SK-N-SH (cell line): ENCODE data around the gene CCND1.

Experiments
- IRF3 ChIP-seq: fragments of 150-350 bp; IDR thresholded peaks from 2 replicates; pipeline ENCODE4 v1.6.1; 2016; ENCODE audit warnings: mild to moderate bottlenecking, low read depth, low read length
- MAX ChIP-seq: IDR thresholded peaks from 2 replicates; pipeline ENCODE4 v1.4.0; 2012; ENCODE audit warnings: low read depth
- NFIC ChIP-seq: IDR thresholded peaks from 2 replicates; pipeline ENCODE4 v1.4.0; 2012; ENCODE audit warnings: borderline replicate concordance
- POLR2AphosphoS5 ChIP-seq: IDR thresholded peaks from 2 replicates; pipeline ENCODE4 v1.6.1; 2012; ENCODE audit warnings: low read depth, low read length
- RFX5 ChIP-seq: IDR thresholded peaks from 2 replicates; pipeline ENCODE4 v1.6.1; 2012; ENCODE audit warnings: mild to moderate bottlenecking, improper control_type of control experiment, low read length
- RXRA ChIP-seq: IDR thresholded peaks from 2 replicates; pipeline ENCODE4 v1.4.0; 2012; ENCODE audit warnings: low read depth, mild to moderate bottlenecking, borderline replicate concordance
- SMC3 ChIP-seq: IDR thresholded peaks from 2 replicates; pipeline ENCODE4 v1.6.1; 2012; ENCODE audit warnings: low read depth, low read length, improper control_type of control experiment

DNA sequence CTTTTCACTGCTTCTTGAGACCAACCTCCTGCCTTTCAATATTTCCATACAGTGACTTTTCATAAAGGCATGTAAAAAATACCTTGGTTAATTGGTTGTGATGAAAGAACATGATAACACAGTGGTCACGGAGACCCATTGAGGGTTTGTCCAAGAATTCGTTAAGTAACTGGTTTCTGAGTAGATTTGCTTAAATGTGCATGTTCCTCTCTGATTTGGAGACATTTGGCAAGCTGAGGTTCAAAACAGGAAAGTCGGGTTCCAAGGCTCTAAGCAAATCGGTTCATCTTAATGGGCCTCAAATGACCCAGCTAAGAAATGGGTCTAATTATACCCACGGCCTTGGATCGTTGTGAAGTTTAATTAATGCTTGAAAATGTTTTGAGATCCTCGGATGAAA, 36.9 kb upstream of the CCND1 start:
- TF ChIP-seq SMC3 (no peak), RXRA (no peak), RFX5 (no peak), IRF3 (no peak), MAX (no peak), POLR2AphosphoS5 (no peak), NFIC (no peak)
